ENCODE results near the gene HMCN1.
A peak's percentile ranks its signal among the peaks of the same experiment; 100 is the strongest.

HMCN1 gene

DNA sequence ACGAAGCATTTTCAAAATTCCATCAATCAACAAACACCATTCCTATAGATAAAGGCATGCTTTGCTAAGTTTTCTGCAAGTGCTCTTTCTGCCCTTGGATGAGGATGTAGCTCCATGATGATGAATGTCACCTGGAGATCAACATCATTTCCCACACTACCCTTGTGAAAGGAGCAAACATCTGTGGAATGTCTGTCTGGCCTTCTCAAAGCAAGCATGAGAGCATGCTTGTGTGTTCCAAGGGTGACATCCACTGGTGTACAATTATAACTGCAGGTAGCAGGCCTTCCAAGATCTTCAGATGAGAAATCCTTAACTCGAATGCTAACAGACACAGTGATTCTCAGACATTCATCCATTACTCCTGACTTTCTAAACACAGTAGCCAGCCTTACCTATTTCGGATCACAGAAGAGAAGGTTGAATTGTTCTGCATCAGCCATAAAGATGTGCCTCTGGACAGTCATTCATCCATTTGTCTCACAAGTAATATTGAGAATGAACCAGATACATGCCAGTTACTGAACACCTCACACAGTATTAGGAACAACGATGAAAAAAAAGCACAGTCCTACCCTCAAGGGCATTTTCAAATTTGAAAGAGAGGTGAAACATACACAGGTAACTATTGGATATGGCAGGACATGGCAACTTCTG lies 478.5 kb downstream of the HMCN1 start:
- DNase-seq, result peak; percentile 23

DNA sequence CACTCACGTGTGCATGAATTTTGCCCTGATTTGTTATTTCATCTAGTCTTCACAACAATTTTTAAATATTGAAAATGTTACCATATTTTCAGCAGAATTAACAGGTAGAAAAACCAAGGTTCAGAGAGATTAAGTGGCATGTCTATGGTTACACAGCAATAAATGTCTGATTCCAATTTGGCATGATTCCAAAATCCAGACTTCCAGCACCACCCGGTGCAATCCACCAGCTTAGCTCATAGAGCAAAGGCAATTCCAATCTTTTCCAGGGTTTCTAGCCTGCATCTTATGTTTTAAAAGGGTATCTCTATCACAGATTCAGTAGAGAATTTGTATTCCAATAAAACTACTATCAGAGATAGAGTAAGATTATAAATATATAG lies 479.0 kb downstream of the HMCN1 start:
- DNase-seq, result no peak

DNA sequence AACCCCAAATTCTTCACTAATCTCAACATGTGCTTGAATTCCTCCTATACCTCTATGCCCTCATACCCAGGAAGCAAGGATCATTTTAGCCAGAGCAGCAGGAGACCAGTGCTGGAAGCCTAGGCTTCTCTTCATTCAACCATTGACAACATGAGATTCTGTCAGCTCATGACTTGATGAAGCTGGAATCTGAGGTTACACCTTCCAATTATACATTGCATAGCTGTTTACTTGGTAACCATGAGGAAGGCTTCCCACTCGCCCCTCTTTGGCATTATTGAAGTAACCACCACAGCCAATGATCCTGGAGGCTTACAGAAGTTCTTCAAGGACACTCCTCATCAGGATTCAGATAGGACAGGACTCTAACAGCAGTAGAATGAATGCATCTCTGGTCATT lies 480.6 kb downstream of the HMCN1 start:
- DNase-seq, result no peak

DNA sequence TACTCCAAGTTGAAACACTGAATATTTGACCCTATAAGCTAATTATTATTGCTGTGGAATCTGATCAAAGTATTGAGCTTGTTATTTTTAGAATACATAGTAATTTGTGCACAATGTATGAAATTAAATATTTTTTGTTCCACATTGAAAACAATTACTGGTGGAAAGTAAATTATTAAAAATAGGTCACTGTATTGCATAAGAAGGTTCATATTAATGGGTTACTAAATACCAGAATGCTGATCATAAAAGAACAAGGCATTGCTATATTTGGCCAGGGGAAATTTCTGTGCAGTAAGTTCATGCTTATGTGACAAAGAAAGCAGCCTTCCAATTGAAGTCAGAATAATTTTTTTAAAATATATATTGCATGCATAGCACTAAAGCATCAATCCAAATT lies 481.4 kb downstream of the HMCN1 start:
- no peak for DNase-seq

DNA sequence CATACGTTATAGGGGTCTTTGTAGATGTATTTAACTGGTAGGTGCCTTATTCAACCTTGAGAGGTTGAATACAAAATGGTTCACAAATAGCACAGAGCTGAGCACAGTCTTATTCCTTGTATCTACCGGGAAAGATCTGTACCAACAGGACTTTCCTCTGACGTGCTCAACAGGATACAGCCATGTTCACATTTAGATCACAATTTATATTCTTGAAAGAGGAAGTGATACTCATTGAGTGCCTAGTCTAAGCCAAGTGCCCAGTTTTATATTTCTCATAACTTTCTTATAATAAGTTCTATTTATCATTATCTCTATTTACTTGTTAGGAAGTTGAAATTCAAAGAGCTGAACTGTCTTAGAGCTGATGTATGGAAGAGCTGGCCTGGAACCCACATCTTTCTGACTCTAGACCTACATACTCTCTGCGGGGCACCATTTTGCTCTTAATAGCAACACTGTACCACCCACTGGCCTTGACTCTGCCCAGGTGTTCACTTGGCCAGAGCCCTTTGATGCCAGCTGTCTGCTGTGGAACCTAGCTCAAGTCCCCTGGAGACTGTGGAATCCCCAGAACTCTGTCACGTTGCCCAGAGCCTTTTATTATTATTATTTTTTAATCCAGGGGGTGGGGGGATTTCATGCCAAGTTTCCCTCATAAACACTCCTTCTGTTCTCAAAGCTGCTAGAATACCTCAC lies 484.6 kb downstream of the HMCN1 start:
- no peak for DNase-seq

DNA sequence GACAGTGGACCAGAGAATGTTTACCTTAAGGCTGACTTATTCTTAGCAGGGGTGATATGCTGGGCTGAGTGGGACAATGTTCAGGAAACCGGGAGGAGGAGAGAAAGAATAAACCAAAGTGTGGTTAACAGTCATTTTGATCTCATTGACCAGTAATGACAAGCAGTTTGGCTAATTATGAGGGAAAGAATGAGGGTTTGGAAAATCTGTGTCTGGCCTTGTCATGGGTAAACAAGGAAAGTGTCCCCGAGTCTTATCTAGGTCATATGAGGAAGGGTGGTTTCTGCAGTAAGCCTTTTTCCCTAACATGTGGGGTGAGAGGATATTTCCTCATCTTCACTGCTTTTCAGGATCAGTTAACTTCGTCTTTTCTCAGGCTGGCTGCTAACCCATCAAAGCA lies 485.9 kb downstream of the HMCN1 start:
- no peak for DNase-seq

DNA sequence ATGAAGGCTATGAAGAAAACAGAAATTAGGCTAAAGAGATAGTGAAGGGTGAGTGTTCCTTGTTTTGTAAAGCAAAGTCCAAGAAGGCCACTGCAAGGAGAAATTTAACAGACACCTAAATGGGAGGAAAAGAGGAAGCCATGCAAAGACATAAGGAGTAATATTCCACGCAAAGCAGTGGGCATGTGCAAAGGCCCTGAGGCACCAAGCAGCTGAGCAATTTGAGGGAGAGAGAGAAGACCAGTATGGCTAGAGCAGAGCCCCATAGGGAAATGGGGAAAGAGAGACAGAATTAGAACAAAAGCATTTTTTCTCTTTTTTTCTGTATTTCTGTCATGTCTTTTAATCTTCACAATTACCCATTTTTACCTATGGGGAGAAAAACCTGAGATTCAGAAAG lies 486.7 kb downstream of the HMCN1 start:
- DNase-seq, result no peak

DNA sequence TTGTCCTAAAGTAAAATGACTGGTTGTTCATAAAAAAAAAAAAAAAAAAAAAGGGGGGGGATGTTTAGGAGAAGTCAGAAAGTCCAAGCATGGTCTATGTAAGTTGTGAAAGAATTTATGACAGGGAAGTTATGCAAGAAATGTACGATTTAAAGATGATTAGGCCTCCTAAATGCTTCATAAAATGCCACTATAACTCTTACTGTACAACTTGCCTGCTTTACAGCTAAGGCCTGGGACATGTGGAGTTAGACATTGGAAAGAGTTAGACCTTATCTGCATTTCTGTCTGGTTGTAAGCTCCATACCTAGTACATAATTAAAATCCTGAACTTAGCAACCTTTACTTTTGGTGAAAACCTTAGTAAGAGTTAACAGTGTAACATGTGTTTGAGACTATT lies 490.9 kb downstream of the HMCN1 start:
- DNase-seq, result no peak

DNA sequence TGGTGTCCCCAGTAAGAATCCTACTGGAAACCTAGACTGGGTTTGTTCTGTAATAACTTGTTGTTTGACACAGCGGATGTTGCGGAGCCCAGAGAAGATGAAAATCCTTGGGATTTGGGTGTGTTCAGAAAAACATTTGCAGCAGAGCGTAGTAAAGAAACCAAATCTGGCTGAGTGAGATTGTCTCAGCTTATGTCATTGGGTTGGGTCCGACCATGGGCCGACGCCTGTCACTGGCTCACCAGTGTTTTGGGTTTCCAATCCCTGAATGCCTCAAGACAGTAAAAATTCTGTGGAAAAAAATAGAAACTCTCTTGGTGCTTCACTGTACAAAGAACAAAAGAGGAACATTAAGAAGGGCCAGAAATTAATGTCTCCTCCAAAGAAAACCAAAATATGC lies 494.6 kb downstream of the HMCN1 start:
- DNase-seq, result no peak

DNA sequence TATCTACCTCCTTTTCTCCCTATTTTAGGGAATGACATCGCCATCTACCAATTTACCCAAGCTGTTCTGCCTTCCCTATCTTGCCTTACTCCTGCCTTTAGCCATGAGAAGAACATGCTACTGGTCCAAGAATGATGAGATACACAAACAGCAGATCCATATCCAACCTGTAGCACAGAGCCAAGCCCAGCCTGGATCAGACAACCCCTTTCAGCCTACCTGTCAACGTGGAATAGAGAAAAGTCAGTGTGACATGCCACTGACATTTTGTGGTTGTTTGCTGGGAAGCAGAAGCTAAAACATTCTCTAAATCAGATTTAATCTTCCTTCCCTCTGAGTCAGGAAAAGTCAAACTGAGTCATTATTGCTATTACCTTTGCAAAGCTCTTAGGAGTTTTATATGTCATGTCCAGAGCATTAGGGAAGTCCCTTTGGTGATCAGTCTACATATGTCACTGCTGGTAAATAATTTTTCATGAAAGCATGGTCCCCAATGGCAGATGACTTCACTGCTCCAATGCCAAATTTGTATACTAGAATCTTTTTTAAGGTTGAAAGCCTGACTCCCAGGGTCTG lies 497.8 kb downstream of the HMCN1 start:
- DNase-seq, result no peak

DNA sequence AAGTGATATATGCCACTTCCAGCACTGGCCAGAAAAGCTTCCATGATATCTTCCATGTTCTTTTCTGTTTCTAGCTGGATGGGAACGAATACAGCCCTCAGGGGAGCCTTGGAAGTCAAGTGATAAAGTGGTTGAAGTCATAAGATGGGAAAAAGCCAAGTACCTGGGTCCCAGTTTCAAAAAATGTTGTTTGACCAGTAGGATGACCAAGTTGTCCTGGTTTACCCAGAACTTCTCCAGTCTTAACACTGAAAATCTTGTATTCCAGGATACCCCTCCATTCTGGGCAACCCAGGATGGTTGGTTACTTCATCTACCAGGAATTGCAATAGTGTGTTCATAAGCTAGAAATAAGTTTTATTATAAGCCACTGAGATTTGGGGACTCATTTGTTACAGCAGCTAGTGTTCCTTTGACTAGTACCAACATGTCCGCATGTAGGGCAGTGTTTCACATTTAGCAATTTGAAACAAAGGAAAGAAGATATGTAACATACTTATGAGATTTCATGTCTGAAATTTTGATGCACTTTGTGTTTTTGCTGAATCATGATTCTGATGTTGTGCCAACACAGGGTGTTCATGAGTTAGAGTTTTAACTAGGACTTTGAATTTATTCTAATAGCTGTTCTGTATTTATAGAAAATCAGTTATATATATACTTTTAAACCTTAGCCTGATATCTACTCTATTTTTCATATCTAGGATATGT lies 500.9 kb downstream of the HMCN1 start:
- DNase-seq, result no peak

DNA sequence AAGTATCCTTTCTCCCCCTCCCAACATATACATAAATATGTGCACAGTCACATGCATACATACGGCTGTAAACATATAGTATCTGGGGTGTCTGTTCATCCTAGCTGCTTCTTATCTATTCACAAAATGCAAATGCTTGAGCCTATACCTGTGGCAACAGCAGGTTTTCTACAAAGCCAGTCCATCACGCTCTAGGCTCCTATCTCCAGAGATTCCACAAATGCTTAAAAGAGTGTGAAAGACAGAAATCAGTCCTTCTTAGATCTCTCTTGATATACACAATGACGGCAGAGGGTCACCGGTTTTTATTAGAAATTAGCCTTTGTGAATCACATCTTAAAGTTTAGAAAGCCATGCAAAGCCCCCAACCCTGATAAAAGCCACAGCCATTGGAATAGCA lies 501.5 kb downstream of the HMCN1 start:
- no peak for DNase-seq

DNA sequence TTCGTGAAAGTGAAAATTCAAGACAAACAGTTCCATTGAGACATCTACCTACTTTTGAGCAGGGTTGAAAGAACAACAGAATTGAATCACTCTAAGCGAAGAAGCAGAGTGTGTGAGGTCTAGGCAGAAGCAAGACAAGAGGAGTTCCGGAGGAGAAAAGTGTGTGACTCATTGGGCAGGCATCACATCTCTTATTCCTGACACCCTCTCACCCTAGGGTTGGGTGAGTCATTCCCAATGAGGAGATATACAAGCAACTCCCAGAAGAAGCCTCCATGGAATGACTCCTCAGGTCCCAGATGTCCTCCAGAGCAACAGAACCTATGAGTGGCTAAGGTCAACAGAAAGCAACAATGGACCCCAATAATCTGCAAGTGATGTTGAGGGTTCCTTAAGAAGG lies 502.7 kb downstream of the HMCN1 start:
- no peak for DNase-seq

DNA sequence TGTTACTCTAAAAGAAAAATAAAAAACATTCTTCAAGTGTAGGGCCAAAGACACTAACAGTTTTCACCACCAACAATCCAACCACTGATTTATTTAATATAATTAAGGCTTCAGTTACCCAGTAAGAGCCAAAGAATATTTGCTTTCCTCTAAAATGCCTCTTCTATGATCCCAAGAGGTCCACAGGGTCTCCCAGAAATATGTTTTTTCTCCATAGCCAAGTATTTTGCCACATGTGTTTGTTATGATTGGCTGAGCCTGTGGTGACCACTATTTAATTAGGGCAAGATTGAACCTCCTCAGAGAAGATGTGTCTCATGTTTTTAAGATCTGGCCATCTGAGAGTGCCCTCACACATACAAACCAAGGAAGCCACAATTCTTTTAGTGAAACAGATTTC lies 505.0 kb downstream of the HMCN1 start:
- no peak for DNase-seq

DNA sequence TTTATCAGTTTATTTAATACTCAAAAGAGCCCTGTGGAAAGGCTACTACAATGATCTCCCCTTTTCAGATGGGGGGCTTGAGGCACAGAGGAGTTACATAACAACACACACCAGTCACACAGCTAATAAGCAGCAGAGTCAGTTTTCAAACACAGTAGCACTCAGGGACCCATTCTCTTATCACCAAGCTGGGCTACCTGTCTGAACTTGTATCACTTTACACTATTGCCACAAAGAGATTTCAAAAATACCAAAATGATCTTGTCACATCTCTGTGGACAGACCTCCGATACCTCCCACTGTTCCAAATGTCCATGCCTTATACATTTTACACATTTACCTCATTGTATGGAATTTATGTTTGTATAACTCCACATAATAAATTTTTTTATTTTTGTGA lies 506.2 kb downstream of the HMCN1 start:
- no peak for DNase-seq

Measured in NCI-H2081 treated with DMSO at 0.1 percent for 48 hours (cell line).